Sigmoid colon (tissue), 3 donors: ENCODE results near the gene KRT81.

Experiments
- POLR2A ChIP-seq, 2 donors: fragments of 450-650 bp; IDR thresholded peaks; one replicate each; pipeline ENCODE4 v1.6.1; 2016; ENCODE audit warnings: antibody characterized with exemption in 2 of 2, mild to moderate bottlenecking in 2 of 2, moderate library complexity in 2 of 2
- TF ChIP-seq, protein P1 (sequence below), 4 experiments: fragments of 450-650 bp in 3 of 4; fragments of 200-600 bp in 1 of 4; IDR thresholded peaks; one replicate each; pipeline ENCODE4 v1.5.1; 2016 to 2019; ENCODE audit warnings: antibody characterized with exemption in 4 of 4, mild to moderate bottlenecking in 3 of 4, moderate library complexity in 2 of 4

DNA sequence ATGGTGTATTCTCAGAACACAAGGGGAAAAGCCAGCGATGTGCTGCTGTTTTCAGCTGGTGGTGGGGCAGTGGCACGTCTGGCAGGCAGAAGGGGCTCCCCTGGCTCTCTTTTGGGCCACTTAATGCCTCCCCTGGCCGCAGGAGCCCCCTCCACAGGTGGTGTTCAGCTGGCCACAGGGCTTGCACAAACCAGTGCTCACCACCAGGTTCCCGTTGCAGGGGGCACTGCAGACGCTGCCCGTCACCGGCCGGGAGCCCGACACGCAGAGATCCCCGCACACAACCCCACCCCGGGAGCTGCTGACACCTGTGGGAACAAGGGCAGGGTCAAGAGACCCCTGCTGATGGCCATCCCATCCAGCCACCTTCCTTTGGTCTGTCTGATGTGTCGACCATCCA, 23.2 kb upstream of the KRT81 start:
- TF ChIP-seq, protein P1, sequence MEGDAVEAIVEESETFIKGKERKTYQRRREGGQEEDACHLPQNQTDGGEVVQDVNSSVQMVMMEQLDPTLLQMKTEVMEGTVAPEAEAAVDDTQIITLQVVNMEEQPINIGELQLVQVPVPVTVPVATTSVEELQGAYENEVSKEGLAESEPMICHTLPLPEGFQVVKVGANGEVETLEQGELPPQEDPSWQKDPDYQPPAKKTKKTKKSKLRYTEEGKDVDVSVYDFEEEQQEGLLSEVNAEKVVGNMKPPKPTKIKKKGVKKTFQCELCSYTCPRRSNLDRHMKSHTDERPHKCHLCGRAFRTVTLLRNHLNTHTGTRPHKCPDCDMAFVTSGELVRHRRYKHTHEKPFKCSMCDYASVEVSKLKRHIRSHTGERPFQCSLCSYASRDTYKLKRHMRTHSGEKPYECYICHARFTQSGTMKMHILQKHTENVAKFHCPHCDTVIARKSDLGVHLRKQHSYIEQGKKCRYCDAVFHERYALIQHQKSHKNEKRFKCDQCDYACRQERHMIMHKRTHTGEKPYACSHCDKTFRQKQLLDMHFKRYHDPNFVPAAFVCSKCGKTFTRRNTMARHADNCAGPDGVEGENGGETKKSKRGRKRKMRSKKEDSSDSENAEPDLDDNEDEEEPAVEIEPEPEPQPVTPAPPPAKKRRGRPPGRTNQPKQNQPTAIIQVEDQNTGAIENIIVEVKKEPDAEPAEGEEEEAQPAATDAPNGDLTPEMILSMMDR (IDR thresholded peaks at IDR 0.05) = no peak
- TF ChIP-seq POLR2A (IDR thresholded peaks at IDR 0.05) = no peak
